GM21529 (cell line): ENCODE data around the gene CD207.

Experiments
- ATAC-seq: cut with Tn5 transposase; IDR thresholded peaks from one replicate; pipeline ENCODE4 v1.9.1; 2021; ENCODE audit not compliant: unreplicated experiment

CD207 gene

DNA sequence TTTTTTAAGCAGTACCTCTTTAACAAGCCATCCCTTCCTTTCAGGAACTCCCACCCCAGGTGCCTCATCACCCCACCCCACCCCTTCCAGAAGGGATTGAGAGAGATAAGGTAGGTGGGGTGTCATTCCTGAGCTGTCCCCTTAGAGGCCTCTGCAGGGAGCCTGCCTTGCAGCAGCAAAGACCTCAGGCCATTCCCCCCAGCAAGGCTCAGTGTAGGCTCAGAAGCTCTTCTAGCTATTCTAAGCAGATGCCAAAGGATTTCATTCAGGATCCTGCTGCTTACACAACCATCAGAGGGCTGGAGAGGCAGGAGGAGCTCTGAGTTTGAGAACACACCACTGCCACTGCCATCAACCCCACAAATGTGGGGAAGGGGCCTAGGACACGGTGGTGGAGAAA lies 39.4 kb downstream of the CD207 start:
- no peak for ATAC-seq

DNA sequence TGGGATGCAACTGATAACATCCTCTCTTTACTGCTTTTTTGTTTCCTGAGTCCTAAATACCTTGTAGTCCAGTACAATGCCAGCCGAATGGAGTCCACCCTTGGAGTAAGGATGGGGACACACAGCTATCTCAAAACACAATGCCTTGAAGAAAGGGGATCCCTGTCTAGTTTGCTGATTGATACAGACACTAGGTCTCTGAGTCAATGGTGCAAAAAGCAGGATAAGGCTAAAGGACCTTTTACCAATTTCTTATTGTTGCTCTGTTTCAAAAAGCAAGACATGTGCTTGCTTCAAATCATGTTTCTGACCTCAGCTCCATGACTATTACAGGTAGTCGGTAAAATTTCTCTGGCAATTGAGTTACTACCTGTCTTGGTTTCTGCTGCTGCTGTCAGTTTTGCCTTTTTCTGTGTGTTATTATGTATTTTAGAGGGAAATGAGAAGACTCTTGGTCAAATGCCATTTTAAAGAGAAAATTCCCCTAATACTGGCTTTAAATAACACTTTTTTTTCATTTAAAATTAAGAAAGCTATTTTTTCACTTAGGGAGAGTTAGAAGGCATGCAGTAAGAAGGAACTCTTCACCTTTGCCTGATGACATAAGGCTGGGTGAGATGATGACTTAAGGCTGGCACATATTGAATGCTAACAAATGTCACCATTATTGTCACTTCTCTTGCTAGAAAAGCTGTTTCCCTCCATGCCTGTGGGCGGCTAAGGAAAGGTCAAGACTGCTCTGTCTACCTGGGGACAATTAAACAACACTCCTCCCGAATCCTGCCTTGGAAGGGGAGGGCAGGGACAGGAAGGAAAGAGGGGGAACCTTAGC lies 40.2 kb downstream of the CD207 start:
- ATAC-seq, result no peak

DNA sequence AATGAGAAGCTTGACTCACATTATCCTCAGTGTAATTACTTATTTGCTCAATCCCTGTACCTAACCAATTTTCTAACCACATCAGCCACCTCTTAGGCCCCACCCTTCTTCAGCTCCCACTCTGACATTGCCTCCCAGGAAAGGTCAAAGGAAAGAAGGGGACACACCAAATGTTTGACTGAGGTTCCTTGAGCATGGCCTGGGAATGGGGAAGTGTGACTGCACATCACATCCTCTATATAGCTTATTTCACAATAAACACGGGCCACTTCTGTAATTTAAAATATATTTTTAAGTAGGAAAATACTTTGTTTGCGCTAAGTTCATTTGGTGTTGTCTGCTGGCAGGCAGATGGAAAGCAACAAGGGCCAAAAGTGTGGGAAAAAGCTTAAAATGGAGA lies 42.2 kb downstream of the CD207 start:
- no peak for ATAC-seq

DNA sequence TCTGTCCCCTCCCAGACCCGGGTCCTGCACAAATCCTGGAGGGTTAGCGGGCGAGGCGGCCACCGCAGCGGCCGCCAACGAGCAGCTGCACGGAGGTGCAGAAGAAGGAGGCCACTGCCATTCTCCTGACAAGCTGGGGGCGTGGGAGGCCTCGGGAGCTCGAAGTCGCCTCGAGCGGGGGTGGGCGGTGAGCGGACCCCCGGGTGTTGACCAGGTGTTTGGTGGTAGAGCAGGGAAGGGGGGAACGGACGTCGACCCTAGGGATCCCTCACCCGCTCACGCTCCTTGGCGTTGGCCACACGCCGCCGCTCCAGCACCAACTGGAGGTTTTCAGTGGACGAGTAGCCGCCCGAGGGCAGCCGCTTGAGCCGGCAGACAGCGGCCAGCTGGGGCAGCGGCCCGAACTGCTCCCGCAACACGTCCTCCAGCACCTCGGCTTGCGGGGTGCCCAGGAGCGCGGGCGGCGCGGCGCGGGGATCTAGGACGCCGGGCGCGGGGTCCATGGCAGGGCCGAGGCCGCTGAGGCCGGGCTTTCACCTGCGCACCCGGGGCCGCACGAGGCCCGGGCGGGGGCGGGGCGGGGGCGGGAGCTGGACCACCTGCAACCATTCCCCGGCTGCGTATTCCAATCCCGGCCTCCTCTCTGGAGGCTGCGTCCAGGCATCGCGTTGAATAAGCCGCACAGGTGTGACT lies 45.3 kb downstream of the CD207 start, which contains the start of gene FIGLA:
TSS of gene FIGLA (minus strand) at position 508 of the 693 bp plus-strand sequence. CDS start at position 503, 5 bp downstream.
- no peak for ATAC-seq

DNA sequence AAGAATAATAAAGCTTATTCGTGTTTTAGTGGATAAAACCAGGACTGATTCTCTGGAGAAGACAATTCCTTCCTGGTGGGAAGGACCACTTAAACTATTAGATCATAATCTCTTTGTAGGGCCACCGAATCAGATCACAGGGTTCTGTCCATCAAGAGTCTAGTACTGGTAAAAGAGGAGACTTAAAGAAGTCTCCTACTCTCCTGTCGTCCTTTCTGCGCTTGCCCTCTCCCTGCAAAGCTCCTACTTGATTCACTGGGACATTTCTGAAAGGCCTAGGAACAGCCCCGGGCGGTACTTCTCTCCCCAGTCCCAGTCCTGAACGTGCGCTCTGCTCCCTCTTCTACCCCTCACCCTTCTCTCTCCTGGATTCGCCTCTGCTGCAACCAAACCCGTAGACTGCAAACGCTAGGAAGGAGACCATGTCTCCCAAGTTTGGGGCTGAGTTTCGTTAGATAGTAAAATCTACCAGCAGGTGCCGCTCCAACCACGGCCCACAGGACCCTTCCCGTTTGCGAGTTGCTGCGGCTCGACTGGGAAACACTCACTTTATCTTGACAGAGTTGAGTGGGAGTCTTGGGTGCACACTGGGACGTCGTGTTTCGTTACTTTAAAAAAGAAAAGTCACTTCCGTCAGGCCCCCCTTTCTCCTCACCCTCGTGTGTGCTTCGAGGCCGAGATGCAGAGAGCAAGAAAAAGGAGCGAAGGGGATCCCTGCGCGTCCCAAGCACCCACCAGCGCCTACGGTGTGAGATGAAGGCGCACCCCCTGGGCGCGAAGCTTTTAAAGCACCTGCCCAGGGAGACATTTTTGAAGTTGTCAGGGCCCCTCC lies 46.1 kb downstream of the CD207 start:
- no peak for ATAC-seq

DNA sequence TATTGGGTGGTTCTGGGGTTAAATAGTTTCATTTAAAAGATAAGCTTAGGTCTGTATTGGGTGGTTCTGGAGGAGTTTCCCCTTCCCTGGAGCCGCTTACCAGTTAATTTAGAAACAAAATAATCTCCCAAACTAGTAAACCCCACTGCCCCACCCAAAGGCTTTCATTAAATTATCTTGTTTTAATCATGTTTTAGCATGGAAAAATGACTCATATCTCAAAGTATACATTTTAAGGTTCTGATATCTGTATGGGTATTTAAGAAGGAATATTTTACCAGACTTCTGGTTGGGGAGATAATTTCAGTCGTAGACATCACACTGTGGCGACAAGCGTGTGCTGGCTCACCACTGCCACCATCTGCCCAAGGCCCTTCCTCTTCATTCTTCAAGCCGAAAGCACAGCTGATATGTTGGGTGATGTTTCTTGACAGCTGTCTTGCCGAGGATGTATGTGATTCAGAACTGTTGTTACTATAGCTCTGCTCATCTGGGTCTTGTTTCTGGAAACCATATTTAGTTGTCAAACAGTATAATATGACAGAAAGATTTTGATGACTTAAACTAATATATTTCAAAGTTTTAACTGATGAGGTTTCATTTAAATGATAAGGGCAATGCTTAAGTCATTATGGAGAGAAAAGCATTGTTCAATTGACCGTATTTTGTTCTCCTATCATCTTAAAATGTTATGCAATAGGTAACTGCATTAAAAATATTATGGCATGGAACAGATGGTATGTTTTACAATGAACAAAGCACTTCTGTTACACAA lies 50.3 kb downstream of the CD207 start:
- no peak for ATAC-seq

DNA sequence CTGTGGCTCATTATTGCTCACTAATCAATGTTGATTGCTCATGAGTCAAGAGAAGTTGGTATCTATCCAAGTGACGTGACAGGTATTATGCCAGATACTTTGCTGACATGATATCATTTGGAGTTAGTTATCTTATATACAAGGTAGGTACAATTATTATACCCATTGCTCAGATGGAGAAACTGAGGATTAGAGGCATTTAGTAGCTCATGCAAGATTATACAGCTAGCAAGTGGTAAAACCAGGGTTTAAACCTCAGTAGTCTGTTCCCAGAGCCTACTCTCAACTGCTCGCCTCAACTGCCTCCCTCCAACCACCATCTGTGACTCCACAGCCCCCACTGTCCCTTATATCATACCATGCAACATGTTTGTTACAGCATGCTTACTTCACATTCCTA lies 51.3 kb downstream of the CD207 start:
- ATAC-seq, result no peak
